H9 (cell line): ENCODE data around the gene MPZL1. TPM values are rescaled to one million over a fixed set of nuclear protein-coding genes. Genes with fewer than 3 reads are reported as not detected.

Source experiments
- DNase-seq: peaks from one replicate; pipeline ENCODE4 v3.0.0-alpha.2; 2017
- H2AFZ ChIP-seq: one replicate; pipeline ENCODE4 v1.6.1; 2013; ENCODE audit warnings: mild to moderate bottlenecking, low read length, control low read depth, moderate library complexity
- H2AK5ac ChIP-seq: 2 replicates; pipeline ENCODE4 v1.6.1; 2013; ENCODE audit warnings: low read length, control low read depth, mixed read lengths; ENCODE audit not compliant: insufficient read length
- H2BK120ac ChIP-seq: one replicate; pipeline ENCODE4 v1.6.1; 2013; ENCODE audit warnings: low read depth, mild to moderate bottlenecking, low read length, control low read depth, inconsistent platforms; ENCODE audit not compliant: poor library complexity, severe bottlenecking
- H2BK12ac ChIP-seq: 2 replicates; pipeline ENCODE4 v1.6.1; 2013; ENCODE audit warnings: low read length, control low read depth, mixed read lengths, low read depth; ENCODE audit not compliant: insufficient read length
- H2BK15ac ChIP-seq: 2 replicates; pipeline ENCODE4 v1.6.1; 2013; ENCODE audit warnings: low read depth, low read length, control low read depth
- H2BK20ac ChIP-seq: one replicate; pipeline ENCODE4 v1.6.1; 2013; ENCODE audit warnings: low read depth, mild to moderate bottlenecking, low read length, control low read depth, inconsistent platforms; ENCODE audit not compliant: poor library complexity, severe bottlenecking
- H2BK5ac ChIP-seq: 2 replicates; pipeline ENCODE4 v1.6.1; 2013; ENCODE audit warnings: low read length, control low read depth, mixed read lengths; ENCODE audit not compliant: insufficient read length
- H3K14ac ChIP-seq: 2 replicates; pipeline ENCODE4 v1.6.1; 2013; ENCODE audit warnings: low read length, control low read depth; ENCODE audit not compliant: insufficient read depth
- H3K18ac ChIP-seq: 2 replicates; pipeline ENCODE4 v1.6.1; 2013; ENCODE audit warnings: low read depth, mild to moderate bottlenecking, mixed read lengths, low read length, control low read depth; ENCODE audit not compliant: insufficient read length
- H3K23ac ChIP-seq: 2 replicates; pipeline ENCODE4 v1.6.1; 2013; ENCODE audit warnings: low read length, control low read depth, mixed read lengths, low read depth; ENCODE audit not compliant: insufficient read length
- H3K23me2 ChIP-seq: 2 replicates; pipeline ENCODE4 v1.6.1; 2013; ENCODE audit warnings: low read depth, mild to moderate bottlenecking, mixed read lengths, low read length, control low read depth; ENCODE audit not compliant: insufficient read length, poor library complexity, severe bottlenecking
- H3K27ac ChIP-seq: 2 replicates; pipeline ENCODE4 v1.5.1; 2013; ENCODE audit warnings: low read length, control low read depth, mixed read lengths, low read depth; ENCODE audit not compliant: insufficient read length
- H3K27me3 ChIP-seq: 2 replicates; pipeline ENCODE4 v1.6.1; 2013; ENCODE audit warnings: low read length, control low read depth, inconsistent platforms; ENCODE audit not compliant: insufficient read depth
- H3K4ac ChIP-seq: 2 replicates; pipeline ENCODE4 v1.6.1; 2013; ENCODE audit warnings: low read depth, mild to moderate bottlenecking, control low read depth, inconsistent platforms, low read length, moderate library complexity
- H3K4me1 ChIP-seq: 2 replicates; pipeline ENCODE4 v1.6.1; 2013; ENCODE audit warnings: low read length, control low read depth, inconsistent platforms; ENCODE audit not compliant: insufficient read depth
- H3K4me2 ChIP-seq: 2 replicates; pipeline ENCODE4 v1.6.1; 2013; ENCODE audit warnings: low read length, control low read depth, mixed read lengths; ENCODE audit not compliant: insufficient read length, insufficient read depth
- H3K56ac ChIP-seq: 2 replicates; pipeline ENCODE4 v1.6.1; 2013; ENCODE audit warnings: low read depth, mild to moderate bottlenecking, mixed read lengths, low read length, control low read depth; ENCODE audit not compliant: insufficient read length
- H3K79me1 ChIP-seq: 2 replicates; pipeline ENCODE4 v1.6.1; 2013; ENCODE audit warnings: low read depth, mild to moderate bottlenecking, moderate library complexity, low read length, control low read depth, inconsistent platforms; ENCODE audit not compliant: insufficient read depth, poor library complexity, severe bottlenecking
- H3K79me2 ChIP-seq: 2 replicates; pipeline ENCODE4 v1.6.1; 2013; ENCODE audit warnings: low read length, control low read depth, inconsistent platforms; ENCODE audit not compliant: insufficient read depth
- H3K9ac ChIP-seq: 2 replicates; pipeline ENCODE4 v1.6.1; 2013; ENCODE audit warnings: low read length, control low read depth, mixed read lengths; ENCODE audit not compliant: insufficient read length; ENCODE audit errors: extremely low read depth
- H3K9me3 ChIP-seq: one replicate; pipeline ENCODE4 v1.6.1; 2013; ENCODE audit warnings: low read depth, low read length, inconsistent platforms; ENCODE audit not compliant: control insufficient read depth
- H3T11ph ChIP-seq: one replicate; pipeline ENCODE4 v1.6.1; 2013; ENCODE audit warnings: mild to moderate bottlenecking, low read length, control low read depth, inconsistent platforms
- H4K20me1 ChIP-seq: one replicate; pipeline ENCODE4 v1.6.1; 2013; ENCODE audit not compliant: control insufficient read depth, insufficient read length, insufficient read depth
- H4K5ac ChIP-seq: 2 replicates; pipeline ENCODE4 v1.6.1; 2013; ENCODE audit warnings: low read depth, mild to moderate bottlenecking, mixed read lengths, low read length, control low read depth; ENCODE audit not compliant: insufficient read length
- H4K8ac ChIP-seq: replicated peaks from 2 replicates; pipeline ENCODE4 v1.6.1; 2013; ENCODE audit warnings: low read length, control low read depth, mixed read lengths, low read depth; ENCODE audit not compliant: insufficient read length
- H4K91ac ChIP-seq: 2 replicates; pipeline ENCODE4 v1.6.1; 2013; ENCODE audit warnings: low read depth, mild to moderate bottlenecking, moderate library complexity, mixed read lengths, low read length, control low read depth; ENCODE audit not compliant: insufficient read length
- H3K27ac Mint-ChIP-seq, 3 experiments: 2 replicates in 2 of 3; 3 replicates in 1 of 3; pipeline ENCODE4 v1.8.0; 2020 to 2021; ENCODE audit warnings: mixed read lengths in 3 of 3, mild to moderate bottlenecking in 1 of 3, moderate library complexity in 1 of 3
- H3K27me3 Mint-ChIP-seq: 2 replicates; pipeline ENCODE4 v1.8.0; 2021; ENCODE audit warnings: low read depth, mild to moderate bottlenecking, moderate library complexity, mixed read lengths
- H3K36me3 Mint-ChIP-seq, 3 experiments: 2 replicates in 2 of 3; 3 replicates in 1 of 3; pipeline ENCODE4 v1.8.0; 2020 to 2021; ENCODE audit warnings: low read depth in 3 of 3, mixed read lengths in 3 of 3; ENCODE audit not compliant: insufficient read depth in 1 of 3
- H3K4me1 Mint-ChIP-seq, 2 experiments: 2 replicates each; pipeline ENCODE4 v1.8.0; 2020; ENCODE audit warnings: mixed read lengths in 2 of 2
- H3K4me3 Mint-ChIP-seq, 2 experiments: 2 replicates in 1 of 2; 3 replicates in 1 of 2; pipeline ENCODE4 v1.8.0; 2020 to 2021; ENCODE audit warnings: mild to moderate bottlenecking in 2 of 2, mixed read lengths in 2 of 2, moderate library complexity in 1 of 2
- H3K9me3 Mint-ChIP-seq, 2 experiments: 2 replicates in 1 of 2; 3 replicates in 1 of 2; pipeline ENCODE4 v1.8.0; 2020; ENCODE audit warnings: mild to moderate bottlenecking in 2 of 2, mixed read lengths in 2 of 2, moderate library complexity in 1 of 2
- CTCF ChIP-seq: fragments of 200-600 bp; sonication (generic); conservative IDR thresholded peaks from 3 replicates; pipeline ENCODE4 v1.8.0; 2021; ENCODE audit warnings: antibody characterized with exemption, mild to moderate bottlenecking
- WGBS: extraction: QIAGEN DNeasy Blood & Tissue Kit; methylation state at CpG from one replicate; pipeline ENCODE4 v1.1.7; 2013; ENCODE audit warnings: missing lambda C conversion rate, low lambda C conversion rate, mixed read lengths; ENCODE audit not compliant: insufficient read length; ENCODE audit errors: extremely low coverage; 5-methylcytosine and 5-hydroxymethylcytosine counted together
- total RNA-seq: library from RNA; stranded (reverse); gene quantifications from 2 replicates; pipeline ENCODE4 v1.2.1, GENCODE V29; 2021

MPZL1 gene
- total RNA-seq, 1 experiment from 2014 or later = 60.7 TPM

GRCh38 chr1:167795810-167796740 lies 74.3 kb downstream of the MPZL1 start:
- H2AFZ ChIP-seq = no peak overlapping the region
- no peak overlapping the region for H3K56ac ChIP-seq
- no peaks in the 10 kb centered on the region for H3K79me1 ChIP-seq
- H3K27ac ChIP-seq = no peak overlapping the region
- no peak overlapping the region for H2BK120ac ChIP-seq
- H3K23ac ChIP-seq = no peak overlapping the region
- no peak for TF ChIP-seq CTCF
- H3K14ac ChIP-seq = no peak overlapping the region
- Mint-ChIP-seq H3K4me1 (peaks cover 14 to 27% of the 10 kb centered on the region in 2 experiments), H3K36me3 (peaks cover 7 to 16% (median 10%) of the 10 kb centered on the region in 3 experiments; a peak in 6 of 7 replicates), H3K9me3 (no peaks in the 10 kb centered on the region), H3K27ac (peak overlapping the region; percentile 58 to 93 (median 80)), H3K4me3 (no peak overlapping the region), H3K27me3 (no peaks in the 10 kb centered on the region)
- WGBS = no CpG with 5 or more reads among the region's 10 CpGs
- H2AK5ac ChIP-seq = no peak overlapping the region
- H3K4ac ChIP-seq = no peak overlapping the region
- peaks cover 12% of the 10 kb centered on the region for H3K4me1 ChIP-seq
- H3K9me3 ChIP-seq = no peaks in the 10 kb centered on the region
- no peaks in the 10 kb centered on the region for H3K23me2 ChIP-seq
- peaks cover 2% of the 10 kb centered on the region; the same call in 1 of the 2 replicates for H3K79me2 ChIP-seq
- no peak overlapping the region for H3T11ph ChIP-seq
- no peaks in the 10 kb centered on the region for H3K27me3 ChIP-seq
- H2BK5ac ChIP-seq = no peak overlapping the region
- no peak overlapping the region for H4K8ac ChIP-seq
- H3K4me2 ChIP-seq = no peak overlapping the region
- no peak overlapping the region for H3K18ac ChIP-seq
- H2BK15ac ChIP-seq = no peak overlapping the region
- H4K20me1 ChIP-seq = no peaks in the 10 kb centered on the region
- H3K9ac ChIP-seq = no peak overlapping the region
- no peak overlapping the region for H2BK12ac ChIP-seq
- H4K91ac ChIP-seq = no peak overlapping the region
- no peak overlapping the region for H2BK20ac ChIP-seq
- no peak for DNase-seq
- H4K5ac ChIP-seq = no peak overlapping the region
